GM20000 (cell line): ENCODE measurements around the gene KCNQ1.

Experiments used
- DNase-seq: peaks from one replicate; pipeline ENCODE4 v3.0.0; 2012; ENCODE audit warnings: low spot score
- TF ChIP-seq, protein P1 (sequence below): IDR thresholded peaks from 2 replicates; pipeline ENCODE4 v1.5.1; 2012; ENCODE audit warnings: mild to moderate bottlenecking, control low read depth; ENCODE audit errors: extremely low read depth, missing control alignments

Gene KCNQ1

DNA sequence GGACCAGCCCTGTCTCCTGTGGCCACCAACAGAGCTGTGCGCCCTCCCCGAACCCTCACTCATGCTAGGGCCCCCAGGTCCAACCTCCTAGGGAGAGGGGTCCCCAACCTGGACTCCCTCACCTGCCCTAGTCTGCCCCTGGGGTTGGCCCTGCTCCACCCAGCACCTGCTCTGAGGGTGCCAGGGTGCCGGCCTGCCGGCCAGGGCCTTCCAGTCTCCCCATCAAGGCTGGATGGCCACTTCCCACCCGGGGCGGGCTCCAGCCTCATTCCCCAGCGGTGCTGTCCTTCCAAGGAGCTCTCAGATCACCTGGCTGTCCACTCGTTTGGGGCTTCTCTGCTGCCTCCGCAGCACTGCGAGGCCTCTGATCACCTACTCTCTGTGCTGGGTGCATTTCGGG is 401.7 kb downstream of the KCNQ1 start:
- no peak for DNase-seq
- TF ChIP-seq, protein P1, sequence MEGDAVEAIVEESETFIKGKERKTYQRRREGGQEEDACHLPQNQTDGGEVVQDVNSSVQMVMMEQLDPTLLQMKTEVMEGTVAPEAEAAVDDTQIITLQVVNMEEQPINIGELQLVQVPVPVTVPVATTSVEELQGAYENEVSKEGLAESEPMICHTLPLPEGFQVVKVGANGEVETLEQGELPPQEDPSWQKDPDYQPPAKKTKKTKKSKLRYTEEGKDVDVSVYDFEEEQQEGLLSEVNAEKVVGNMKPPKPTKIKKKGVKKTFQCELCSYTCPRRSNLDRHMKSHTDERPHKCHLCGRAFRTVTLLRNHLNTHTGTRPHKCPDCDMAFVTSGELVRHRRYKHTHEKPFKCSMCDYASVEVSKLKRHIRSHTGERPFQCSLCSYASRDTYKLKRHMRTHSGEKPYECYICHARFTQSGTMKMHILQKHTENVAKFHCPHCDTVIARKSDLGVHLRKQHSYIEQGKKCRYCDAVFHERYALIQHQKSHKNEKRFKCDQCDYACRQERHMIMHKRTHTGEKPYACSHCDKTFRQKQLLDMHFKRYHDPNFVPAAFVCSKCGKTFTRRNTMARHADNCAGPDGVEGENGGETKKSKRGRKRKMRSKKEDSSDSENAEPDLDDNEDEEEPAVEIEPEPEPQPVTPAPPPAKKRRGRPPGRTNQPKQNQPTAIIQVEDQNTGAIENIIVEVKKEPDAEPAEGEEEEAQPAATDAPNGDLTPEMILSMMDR = no peak

DNA sequence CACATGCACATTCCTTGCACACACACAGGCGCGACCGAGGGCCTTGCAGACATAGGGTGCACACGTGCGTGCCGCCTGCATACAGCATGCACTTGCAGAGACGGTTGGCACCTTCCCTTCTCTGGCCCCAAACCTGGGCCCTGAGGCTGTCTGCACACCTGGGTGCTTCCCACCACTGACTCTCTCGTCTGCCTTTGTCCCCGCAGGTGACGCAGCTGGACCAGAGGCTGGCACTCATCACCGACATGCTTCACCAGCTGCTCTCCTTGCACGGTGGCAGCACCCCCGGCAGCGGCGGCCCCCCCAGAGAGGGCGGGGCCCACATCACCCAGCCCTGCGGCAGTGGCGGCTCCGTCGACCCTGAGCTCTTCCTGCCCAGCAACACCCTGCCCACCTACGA is 402.8 kb downstream of the KCNQ1 start:
- no peak for DNase-seq
- TF ChIP-seq, protein P1 = no peak

DNA sequence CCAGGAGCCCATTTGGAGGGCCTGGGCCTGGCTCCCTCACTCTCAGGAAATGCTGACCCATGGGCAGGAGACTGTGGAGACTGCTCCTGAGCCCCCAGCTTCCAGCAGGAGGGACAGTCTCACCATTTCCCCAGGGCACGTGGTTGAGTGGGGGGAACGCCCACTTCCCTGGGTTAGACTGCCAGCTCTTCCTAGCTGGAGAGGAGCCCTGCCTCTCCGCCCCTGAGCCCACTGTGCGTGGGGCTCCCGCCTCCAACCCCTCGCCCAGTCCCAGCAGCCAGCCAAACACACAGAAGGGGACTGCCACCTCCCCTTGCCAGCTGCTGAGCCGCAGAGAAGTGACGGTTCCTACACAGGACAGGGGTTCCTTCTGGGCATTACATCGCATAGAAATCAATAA is 403.7 kb downstream of the KCNQ1 start:
- TF ChIP-seq, protein P1 = no peak

GRCh38 chr11:2849994-2850770 is 405.4 kb downstream of the KCNQ1 start:
- DNase-seq = no peak
- TF ChIP-seq, protein P1 = no peak

More for the DNA sequence above, 403.7 kb downstream of the KCNQ1 start:
- DNase-seq = no peak

DNA sequence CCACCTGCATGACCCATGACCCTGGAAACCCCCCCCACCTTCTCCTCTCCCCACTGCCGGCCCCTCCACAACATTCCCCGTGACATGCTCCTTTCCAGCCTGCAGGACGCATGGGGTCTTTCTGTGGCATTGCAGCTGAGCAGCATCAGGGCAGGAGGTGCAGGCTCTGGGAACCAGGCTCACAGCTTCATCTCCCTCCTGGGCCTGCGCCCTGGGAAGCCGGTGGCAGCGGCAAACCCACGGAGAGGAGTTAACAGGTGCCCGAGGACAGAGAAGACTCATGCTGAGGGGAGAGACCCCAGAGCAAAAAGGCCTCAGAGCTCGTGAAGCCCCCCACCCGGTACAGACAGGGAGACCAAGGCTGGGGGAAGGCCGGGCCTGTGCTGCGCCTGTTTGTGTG is 408.6 kb downstream of the KCNQ1 start:
- TF ChIP-seq, protein P1 = no peak
- DNase-seq = no peak

DNA sequence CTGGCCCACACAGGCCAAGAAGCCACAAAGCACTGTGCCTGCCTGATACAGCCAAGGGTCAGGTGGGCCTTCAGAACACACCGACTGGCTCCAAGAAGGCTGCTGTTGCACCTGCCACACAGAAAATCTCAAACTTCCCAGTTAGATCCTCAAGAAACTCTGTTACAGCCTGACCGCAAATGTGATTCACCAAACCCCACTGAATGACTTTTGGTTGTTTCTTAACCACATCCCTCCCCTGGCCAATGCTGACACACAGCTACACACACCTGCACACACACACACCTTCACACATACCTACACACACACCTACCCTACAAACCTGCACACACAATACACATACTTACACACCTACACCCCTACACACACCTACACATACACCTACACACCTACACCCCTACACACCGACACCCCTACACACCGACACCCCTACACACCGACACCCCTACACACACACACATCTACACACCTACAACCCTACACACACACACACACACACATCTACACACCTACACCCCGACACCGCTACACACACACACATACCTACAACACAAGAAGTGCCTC is 409.3 kb downstream of the KCNQ1 start:
- TF ChIP-seq, protein P1 = no peak
- no peak for DNase-seq

DNA sequence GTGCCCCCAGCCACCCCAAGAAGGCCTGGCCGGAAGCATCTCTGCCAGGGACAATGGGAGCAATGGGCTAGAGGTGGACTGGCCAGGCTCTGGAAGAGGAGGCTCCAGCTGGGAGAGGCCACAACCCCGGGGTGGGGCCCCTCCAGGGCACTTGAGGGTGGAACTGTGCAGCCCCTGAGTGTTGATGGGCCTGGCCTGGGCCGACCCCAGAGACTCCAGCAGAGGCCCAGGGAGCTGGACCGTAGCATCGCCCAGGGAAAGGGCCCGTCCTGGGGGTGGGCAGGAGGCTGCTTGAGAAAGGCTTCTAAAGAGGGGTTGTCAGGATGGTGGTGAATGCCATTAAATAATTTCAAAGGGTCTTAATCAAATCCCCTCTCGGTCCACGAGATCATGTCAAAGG is 410.4 kb downstream of the KCNQ1 start:
- TF ChIP-seq, protein P1 = no peak

More for the DNA sequence above, 410.4 kb downstream of the KCNQ1 start:
- no peak for DNase-seq
